A549 (cell line): ENCODE results near the gene GPR18.

Experiments used
- EP300 ChIP-seq, 2 experiments: fragments of >200 bp; sonication (Bioruptor Twin); formaldehyde crosslinking; IDR thresholded peaks; 2 replicates in 1 of 2; 3 replicates in 1 of 2; pipeline ENCODE4 v1.6.1; 2016 to 2017
- NFE2L2 ChIP-seq: fragments of 150-350 bp; conservative IDR thresholded peaks from 2 replicates; pipeline ENCODE4 v1.6.1; 2014; ENCODE audit warnings: low read length
- PBX3 ChIP-seq: IDR thresholded peaks from 2 replicates; pipeline ENCODE4 v1.6.1; 2012
- ZC3H11A ChIP-seq: fragments of 450-650 bp; IDR thresholded peaks from 2 replicates; pipeline ENCODE4 v1.6.1; 2014; ENCODE audit warnings: antibody characterized with exemption, mild to moderate bottlenecking
- TF ChIP-seq, protein P1 (sequence below): fragments of 200-600 bp; sonication (generic); IDR thresholded peaks from 2 replicates; pipeline ENCODE4 v1.6.1; 2016; ENCODE audit warnings: antibody characterized with exemption, mild to moderate bottlenecking, moderate library complexity
- TF ChIP-seq, protein P2 (sequence below): fragments of 450-650 bp; IDR thresholded peaks from 2 replicates; pipeline ENCODE4 v1.6.1; 2014; ENCODE audit warnings: antibody characterized with exemption
- TF ChIP-seq, protein P3 (sequence below): fragments of >200 bp; sonication (Bioruptor Twin); formaldehyde crosslinking; IDR thresholded peaks from 3 replicates; pipeline ENCODE4 v1.5.1; 2016

GRCh38 chr13:99294958-99295357 is 36.8 kb upstream of the GPR18 start:
- TF ChIP-seq, protein P1, sequence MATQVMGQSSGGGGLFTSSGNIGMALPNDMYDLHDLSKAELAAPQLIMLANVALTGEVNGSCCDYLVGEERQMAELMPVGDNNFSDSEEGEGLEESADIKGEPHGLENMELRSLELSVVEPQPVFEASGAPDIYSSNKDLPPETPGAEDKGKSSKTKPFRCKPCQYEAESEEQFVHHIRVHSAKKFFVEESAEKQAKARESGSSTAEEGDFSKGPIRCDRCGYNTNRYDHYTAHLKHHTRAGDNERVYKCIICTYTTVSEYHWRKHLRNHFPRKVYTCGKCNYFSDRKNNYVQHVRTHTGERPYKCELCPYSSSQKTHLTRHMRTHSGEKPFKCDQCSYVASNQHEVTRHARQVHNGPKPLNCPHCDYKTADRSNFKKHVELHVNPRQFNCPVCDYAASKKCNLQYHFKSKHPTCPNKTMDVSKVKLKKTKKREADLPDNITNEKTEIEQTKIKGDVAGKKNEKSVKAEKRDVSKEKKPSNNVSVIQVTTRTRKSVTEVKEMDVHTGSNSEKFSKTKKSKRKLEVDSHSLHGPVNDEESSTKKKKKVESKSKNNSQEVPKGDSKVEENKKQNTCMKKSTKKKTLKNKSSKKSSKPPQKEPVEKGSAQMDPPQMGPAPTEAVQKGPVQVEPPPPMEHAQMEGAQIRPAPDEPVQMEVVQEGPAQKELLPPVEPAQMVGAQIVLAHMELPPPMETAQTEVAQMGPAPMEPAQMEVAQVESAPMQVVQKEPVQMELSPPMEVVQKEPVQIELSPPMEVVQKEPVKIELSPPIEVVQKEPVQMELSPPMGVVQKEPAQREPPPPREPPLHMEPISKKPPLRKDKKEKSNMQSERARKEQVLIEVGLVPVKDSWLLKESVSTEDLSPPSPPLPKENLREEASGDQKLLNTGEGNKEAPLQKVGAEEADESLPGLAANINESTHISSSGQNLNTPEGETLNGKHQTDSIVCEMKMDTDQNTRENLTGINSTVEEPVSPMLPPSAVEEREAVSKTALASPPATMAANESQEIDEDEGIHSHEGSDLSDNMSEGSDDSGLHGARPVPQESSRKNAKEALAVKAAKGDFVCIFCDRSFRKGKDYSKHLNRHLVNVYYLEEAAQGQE, result no peak
- TF ChIP-seq, protein P2, sequence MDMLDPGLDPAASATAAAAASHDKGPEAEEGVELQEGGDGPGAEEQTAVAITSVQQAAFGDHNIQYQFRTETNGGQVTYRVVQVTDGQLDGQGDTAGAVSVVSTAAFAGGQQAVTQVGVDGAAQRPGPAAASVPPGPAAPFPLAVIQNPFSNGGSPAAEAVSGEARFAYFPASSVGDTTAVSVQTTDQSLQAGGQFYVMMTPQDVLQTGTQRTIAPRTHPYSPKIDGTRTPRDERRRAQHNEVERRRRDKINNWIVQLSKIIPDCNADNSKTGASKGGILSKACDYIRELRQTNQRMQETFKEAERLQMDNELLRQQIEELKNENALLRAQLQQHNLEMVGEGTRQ, result no peak
- no peak for TF ChIP-seq NFE2L2
- TF ChIP-seq, protein P3, sequence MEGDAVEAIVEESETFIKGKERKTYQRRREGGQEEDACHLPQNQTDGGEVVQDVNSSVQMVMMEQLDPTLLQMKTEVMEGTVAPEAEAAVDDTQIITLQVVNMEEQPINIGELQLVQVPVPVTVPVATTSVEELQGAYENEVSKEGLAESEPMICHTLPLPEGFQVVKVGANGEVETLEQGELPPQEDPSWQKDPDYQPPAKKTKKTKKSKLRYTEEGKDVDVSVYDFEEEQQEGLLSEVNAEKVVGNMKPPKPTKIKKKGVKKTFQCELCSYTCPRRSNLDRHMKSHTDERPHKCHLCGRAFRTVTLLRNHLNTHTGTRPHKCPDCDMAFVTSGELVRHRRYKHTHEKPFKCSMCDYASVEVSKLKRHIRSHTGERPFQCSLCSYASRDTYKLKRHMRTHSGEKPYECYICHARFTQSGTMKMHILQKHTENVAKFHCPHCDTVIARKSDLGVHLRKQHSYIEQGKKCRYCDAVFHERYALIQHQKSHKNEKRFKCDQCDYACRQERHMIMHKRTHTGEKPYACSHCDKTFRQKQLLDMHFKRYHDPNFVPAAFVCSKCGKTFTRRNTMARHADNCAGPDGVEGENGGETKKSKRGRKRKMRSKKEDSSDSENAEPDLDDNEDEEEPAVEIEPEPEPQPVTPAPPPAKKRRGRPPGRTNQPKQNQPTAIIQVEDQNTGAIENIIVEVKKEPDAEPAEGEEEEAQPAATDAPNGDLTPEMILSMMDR, result no peak
- TF ChIP-seq EP300 (IDR thresholded peaks at IDR 0.05), result no peak
- TF ChIP-seq PBX3, result no peak
- TF ChIP-seq ZC3H11A, result no peak
